OCI-LY3 (cell line): ENCODE measurements around the gene CEP70.
"Not testable (repeated sequence)": the region's sequence is repeated elsewhere in the genome, so short reads cannot be mapped to it uniquely, and the experiment has no call there.

Experiments
- EZH2phosphoT487 ChIP-seq: fragments of 200-600 bp; shearing (Covaris generic); IDR thresholded peaks from 2 replicates; pipeline ENCODE4 v1.6.1; 2018; ENCODE audit warnings: antibody characterized with exemption, mixed run types, low read depth
- TF ChIP-seq, protein P1 (sequence below): fragments of 200-600, 300-600 bp; sonication (generic); IDR thresholded peaks from 2 replicates; pipeline ENCODE4 v1.5.1; 2014; ENCODE audit warnings: antibody characterized with exemption, low read length, low read depth

DNA sequence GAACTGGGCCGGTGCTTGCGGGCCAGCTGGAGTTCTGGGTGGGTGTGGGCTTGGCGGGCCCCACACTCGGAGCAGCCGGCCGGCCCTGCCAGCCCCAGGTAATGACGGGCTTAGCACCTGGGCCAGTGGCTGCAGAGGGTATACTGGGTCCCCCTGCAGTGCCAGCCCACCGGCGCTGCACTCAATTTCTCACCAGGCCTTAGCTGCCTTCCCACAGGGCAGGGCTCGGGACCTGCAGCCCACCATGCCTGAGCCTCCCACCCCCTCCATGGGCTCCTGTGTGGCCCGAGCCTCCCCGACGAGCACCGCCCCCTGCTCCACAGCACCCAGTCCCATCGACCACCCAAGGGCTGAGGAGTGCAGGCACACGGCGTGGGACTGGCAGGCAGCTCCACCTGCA is 109.4 kb downstream of the CEP70 start:
- TF ChIP-seq, protein P1, sequence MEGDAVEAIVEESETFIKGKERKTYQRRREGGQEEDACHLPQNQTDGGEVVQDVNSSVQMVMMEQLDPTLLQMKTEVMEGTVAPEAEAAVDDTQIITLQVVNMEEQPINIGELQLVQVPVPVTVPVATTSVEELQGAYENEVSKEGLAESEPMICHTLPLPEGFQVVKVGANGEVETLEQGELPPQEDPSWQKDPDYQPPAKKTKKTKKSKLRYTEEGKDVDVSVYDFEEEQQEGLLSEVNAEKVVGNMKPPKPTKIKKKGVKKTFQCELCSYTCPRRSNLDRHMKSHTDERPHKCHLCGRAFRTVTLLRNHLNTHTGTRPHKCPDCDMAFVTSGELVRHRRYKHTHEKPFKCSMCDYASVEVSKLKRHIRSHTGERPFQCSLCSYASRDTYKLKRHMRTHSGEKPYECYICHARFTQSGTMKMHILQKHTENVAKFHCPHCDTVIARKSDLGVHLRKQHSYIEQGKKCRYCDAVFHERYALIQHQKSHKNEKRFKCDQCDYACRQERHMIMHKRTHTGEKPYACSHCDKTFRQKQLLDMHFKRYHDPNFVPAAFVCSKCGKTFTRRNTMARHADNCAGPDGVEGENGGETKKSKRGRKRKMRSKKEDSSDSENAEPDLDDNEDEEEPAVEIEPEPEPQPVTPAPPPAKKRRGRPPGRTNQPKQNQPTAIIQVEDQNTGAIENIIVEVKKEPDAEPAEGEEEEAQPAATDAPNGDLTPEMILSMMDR, result not testable (repeated sequence)
- TF ChIP-seq EZH2phosphoT487, result not testable (repeated sequence)
